ENCODE results near the gene GBP7.
"Not testable (repeated sequence)": the region's sequence is repeated elsewhere in the genome, so short reads cannot be mapped to it uniquely, and the experiment has no call there.

Gene GBP7

DNA sequence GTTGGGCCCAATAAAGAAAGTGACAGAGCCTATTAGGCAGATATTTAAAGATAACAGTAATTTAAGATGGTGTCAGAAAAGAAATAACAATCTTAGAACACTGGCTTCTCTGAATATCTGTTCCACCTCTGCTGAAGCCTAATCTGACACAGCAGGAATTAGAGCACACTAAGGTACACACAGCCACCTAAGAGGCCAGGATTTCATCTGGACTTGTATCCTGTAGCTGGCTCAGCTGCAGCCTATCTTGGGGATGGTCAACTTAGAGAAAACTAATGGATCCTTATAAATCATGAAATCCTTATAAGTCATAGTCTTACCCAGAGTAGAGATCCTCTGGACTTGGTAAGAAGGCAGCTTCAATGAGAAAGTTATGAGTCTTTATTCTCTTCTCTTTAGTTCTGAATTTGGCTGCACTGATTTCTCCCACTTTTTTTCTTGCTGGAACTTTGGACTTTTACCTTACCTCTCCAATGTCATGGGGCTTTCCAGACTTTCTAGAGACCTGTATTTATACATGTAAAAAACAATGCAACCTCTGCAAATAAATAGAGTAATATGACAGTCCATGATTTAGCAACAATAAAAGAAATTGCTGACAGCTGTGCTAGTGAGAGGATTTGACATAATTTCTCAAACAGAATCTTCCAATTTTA, at the start of gene GBP7:
GBP7 (minus strand) TSS at position 403 of the 656 bp plus-strand sequence. CDS start 4,068 bp downstream, outside the sequence.
- H3K27ac ChIP-seq (ENCODE audit: poor library complexity, severe bottlenecking), result no peak within 1 kb of the TSS
- H3K36me3 ChIP-seq (ENCODE audit: low read depth), result no peaks in the 10 kb centered on the region
- TF ChIP-seq, protein P1, sequence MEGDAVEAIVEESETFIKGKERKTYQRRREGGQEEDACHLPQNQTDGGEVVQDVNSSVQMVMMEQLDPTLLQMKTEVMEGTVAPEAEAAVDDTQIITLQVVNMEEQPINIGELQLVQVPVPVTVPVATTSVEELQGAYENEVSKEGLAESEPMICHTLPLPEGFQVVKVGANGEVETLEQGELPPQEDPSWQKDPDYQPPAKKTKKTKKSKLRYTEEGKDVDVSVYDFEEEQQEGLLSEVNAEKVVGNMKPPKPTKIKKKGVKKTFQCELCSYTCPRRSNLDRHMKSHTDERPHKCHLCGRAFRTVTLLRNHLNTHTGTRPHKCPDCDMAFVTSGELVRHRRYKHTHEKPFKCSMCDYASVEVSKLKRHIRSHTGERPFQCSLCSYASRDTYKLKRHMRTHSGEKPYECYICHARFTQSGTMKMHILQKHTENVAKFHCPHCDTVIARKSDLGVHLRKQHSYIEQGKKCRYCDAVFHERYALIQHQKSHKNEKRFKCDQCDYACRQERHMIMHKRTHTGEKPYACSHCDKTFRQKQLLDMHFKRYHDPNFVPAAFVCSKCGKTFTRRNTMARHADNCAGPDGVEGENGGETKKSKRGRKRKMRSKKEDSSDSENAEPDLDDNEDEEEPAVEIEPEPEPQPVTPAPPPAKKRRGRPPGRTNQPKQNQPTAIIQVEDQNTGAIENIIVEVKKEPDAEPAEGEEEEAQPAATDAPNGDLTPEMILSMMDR (IDR thresholded peaks at IDR 0.05; ENCODE audit: poor library complexity, severe bottlenecking), result no peak
- no peak within 1 kb of the TSS for H3K4me3 ChIP-seq (ENCODE audit: severe bottlenecking)
- H3K9me3 ChIP-seq (ENCODE audit: severe bottlenecking), result no peaks in the 10 kb centered on the region
- no peak for DNase-seq (ENCODE audit: low spot score)
- H3K4me1 ChIP-seq (ENCODE audit: insufficient read depth, poor library complexity, severe bottlenecking), result no peaks in the 10 kb centered on the region
- no peaks in the 10 kb centered on the region for H3K27me3 ChIP-seq (ENCODE audit: insufficient read depth, poor library complexity, severe bottlenecking)
- no peak for ATAC-seq (ENCODE audit: low read depth)

GRCh38 chr1:89221341-89221740, 45.5 kb upstream of the GBP7 start:
- no peak for DNase-seq (ENCODE audit: low spot score)
- no peaks in the 10 kb centered on the region for H3K4me1 ChIP-seq (ENCODE audit: insufficient read depth, poor library complexity, severe bottlenecking)
- no peaks in the 10 kb centered on the region for H3K36me3 ChIP-seq (ENCODE audit: low read depth)
- H3K27me3 ChIP-seq (ENCODE audit: insufficient read depth, poor library complexity, severe bottlenecking), result no peaks in the 10 kb centered on the region
- H3K4me3 ChIP-seq (ENCODE audit: severe bottlenecking), result no peak overlapping the region
- no peaks in the 10 kb centered on the region for H3K9me3 ChIP-seq (ENCODE audit: severe bottlenecking)
- TF ChIP-seq, protein P1 (IDR thresholded peaks at IDR 0.05; ENCODE audit: poor library complexity, severe bottlenecking), result no peak
- H3K27ac ChIP-seq (ENCODE audit: poor library complexity, severe bottlenecking), result no peak overlapping the region
- no peak for ATAC-seq (ENCODE audit: low read depth)

- H3K4me1 ChIP-seq (ENCODE audit: insufficient read depth, poor library complexity, severe bottlenecking); H3K4me3 ChIP-seq (ENCODE audit: severe bottlenecking); H3K27me3 ChIP-seq (ENCODE audit: insufficient read depth, poor library complexity, severe bottlenecking); H3K36me3 ChIP-seq (ENCODE audit: low read depth); H3K9me3 ChIP-seq (ENCODE audit: severe bottlenecking); H3K27ac ChIP-seq (ENCODE audit: poor library complexity, severe bottlenecking); DNase-seq (ENCODE audit: low spot score); ATAC-seq (ENCODE audit: low read depth): not testable (repeated sequence)
These were observed 44.0 kb upstream of the GBP7 start for GRCh38 chr1:89219851-89220250.

DNA sequence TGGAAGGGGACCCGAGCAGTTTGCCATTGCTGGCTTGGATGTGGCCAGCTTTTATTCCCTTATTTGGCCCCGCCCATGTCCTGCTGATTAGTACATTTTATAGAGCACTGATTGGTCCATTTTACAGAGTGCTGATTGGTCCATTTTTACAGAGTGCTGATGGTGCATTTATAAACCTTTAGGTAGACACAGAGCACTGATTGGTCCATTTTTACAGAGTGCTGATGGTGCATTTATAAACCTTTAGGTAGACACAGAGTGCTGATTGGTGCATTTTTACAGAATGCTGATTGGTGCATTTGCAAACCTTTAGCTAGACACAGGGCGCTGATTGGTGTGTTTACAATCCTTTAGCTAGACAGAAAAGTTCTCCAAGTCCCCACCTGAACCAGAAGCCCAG, 43.1 kb upstream of the GBP7 start:
- not testable (repeated sequence) for H3K9me3 ChIP-seq (ENCODE audit: severe bottlenecking); DNase-seq (ENCODE audit: low spot score); H3K27ac ChIP-seq (ENCODE audit: poor library complexity, severe bottlenecking); H3K4me3 ChIP-seq (ENCODE audit: severe bottlenecking); H3K27me3 ChIP-seq (ENCODE audit: insufficient read depth, poor library complexity, severe bottlenecking); H3K4me1 ChIP-seq (ENCODE audit: insufficient read depth, poor library complexity, severe bottlenecking); ATAC-seq (ENCODE audit: low read depth); H3K36me3 ChIP-seq (ENCODE audit: low read depth)

DNA sequence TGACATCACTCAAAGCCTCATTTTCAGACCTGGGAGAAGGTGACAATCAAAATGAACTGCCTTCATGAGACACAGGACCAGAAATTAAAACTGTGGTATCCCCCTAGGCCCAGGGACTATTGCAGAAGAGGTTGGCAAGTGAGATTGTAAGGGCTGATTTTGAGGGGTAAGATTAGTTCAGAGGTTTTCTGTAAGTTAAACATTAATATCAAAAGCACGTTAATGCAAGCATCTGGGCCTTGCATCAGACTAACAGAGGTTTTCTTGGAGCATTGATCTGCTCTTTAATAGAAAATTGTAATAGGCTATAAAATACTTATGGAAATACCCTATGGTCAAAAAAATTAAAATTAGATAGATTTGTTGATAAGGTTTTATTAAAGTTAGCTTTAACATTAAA, 37.5 kb upstream of the GBP7 start:
- H3K36me3 ChIP-seq (ENCODE audit: low read depth), result no peaks in the 10 kb centered on the region
- H3K27me3 ChIP-seq (ENCODE audit: insufficient read depth, poor library complexity, severe bottlenecking), result no peaks in the 10 kb centered on the region
- TF ChIP-seq, protein P1 (IDR thresholded peaks at IDR 0.05; ENCODE audit: poor library complexity, severe bottlenecking), result no peak
- no peak for ATAC-seq (ENCODE audit: low read depth)
- H3K4me3 ChIP-seq (ENCODE audit: severe bottlenecking), result no peak overlapping the region
- DNase-seq (ENCODE audit: low spot score), result no peak
- peaks cover 2% of the 10 kb centered on the region for H3K9me3 ChIP-seq (ENCODE audit: severe bottlenecking)
- H3K4me1 ChIP-seq (ENCODE audit: insufficient read depth, poor library complexity, severe bottlenecking), result no peaks in the 10 kb centered on the region
- H3K27ac ChIP-seq (ENCODE audit: poor library complexity, severe bottlenecking), result no peak overlapping the region

DNA sequence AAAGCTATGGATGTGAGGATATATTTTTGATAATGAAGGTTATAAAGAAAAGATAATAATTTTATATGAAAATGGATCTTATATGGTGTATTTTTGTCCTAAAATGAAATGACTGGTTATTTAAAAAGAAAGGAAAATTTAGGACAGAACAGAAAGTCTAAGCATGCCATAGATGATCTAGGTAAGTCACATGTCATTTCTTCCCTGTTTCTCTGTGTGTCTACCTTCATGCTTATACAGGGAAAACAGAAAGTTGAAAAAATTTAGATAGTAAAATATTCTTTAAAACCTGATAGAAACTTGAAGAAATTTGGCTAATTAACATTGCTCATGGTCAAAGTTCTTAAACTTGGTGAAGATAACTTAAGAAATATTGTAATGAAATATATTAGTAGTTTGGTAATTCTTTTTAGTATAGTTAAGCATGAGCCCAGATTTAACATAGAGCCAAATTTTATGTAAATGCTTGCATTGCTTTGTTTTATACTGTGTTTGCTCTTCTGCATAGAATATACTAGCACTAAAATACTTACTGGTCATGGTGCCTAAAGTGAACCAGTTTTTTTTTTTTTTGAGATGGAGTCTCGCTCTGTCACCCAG, 35.3 kb upstream of the GBP7 start:
- Histone ChIP-seq H3K27me3 (ENCODE audit: insufficient read depth, poor library complexity, severe bottlenecking) (no peaks in the 10 kb centered on the region), H3K4me1 (ENCODE audit: insufficient read depth, poor library complexity, severe bottlenecking) (no peaks in the 10 kb centered on the region), H3K36me3 (ENCODE audit: low read depth) (no peaks in the 10 kb centered on the region), H3K27ac (ENCODE audit: poor library complexity, severe bottlenecking) (no peak overlapping the region), H3K9me3 (ENCODE audit: severe bottlenecking) (peaks cover 2% of the 10 kb centered on the region), H3K4me3 (ENCODE audit: severe bottlenecking) (no peak overlapping the region)
- no peak for DNase-seq (ENCODE audit: low spot score)
- TF ChIP-seq, protein P1 (IDR thresholded peaks at IDR 0.05; ENCODE audit: poor library complexity, severe bottlenecking), result no peak
- ATAC-seq (ENCODE audit: low read depth), result no peak

Measured in RWPE2 (cell line).